MCF 10A (cell line): ENCODE measurements around the gene C9orf72. TPM values are rescaled to one million over a fixed set of nuclear protein-coding genes. Genes with fewer than 3 reads are reported as not detected.

Experiments
- BruUV-seq: library from RNA; stranded (reverse); fragments of 400-500 nt; replicated peaks from 2 replicates; lab custom pipeline; 2021; lab: Mats Ljungman, UMichigan
- CTCF ChIA-PET: fragments of 300-600 bp; sonication (Branson Sonifier 250); formaldehyde crosslinking; extraction: SDS; loops from one replicate; lab custom pipeline; 2021; ENCODE audit warnings: antibody characterized with exemption, inconsistent platforms; lab: Yijun Ruan, JAX
- POLR2A ChIA-PET: fragments of 300-600, 350-650 bp; sonication (Branson Sonifier 250); formaldehyde crosslinking; extraction: SDS; loops from one replicate; lab custom pipeline; 2020; ENCODE audit warnings: antibody characterized with exemption, inconsistent platforms; lab: Yijun Ruan, JAX
- DNase-seq: peaks from one replicate; pipeline ENCODE4 v3.0.0-alpha.2; 2018; ENCODE audit not compliant: unreplicated experiment
- H3K27ac Mint-ChIP-seq: one replicate; pipeline ENCODE4 v1.8.0; 2022; ENCODE audit warnings: mild to moderate bottlenecking, low read depth, mixed read lengths; ENCODE audit not compliant: unreplicated experiment
- H3K27me3 Mint-ChIP-seq: one replicate; pipeline ENCODE4 v1.8.0; 2022; ENCODE audit warnings: mixed read lengths; ENCODE audit not compliant: insufficient read depth, unreplicated experiment
- H3K36me3 Mint-ChIP-seq: one replicate; pipeline ENCODE4 v1.8.0; 2022; ENCODE audit warnings: mild to moderate bottlenecking, moderate library complexity, mixed read lengths; ENCODE audit not compliant: insufficient read depth, unreplicated experiment
- H3K4me1 Mint-ChIP-seq: one replicate; pipeline ENCODE4 v1.8.0; 2022; ENCODE audit warnings: mixed read lengths; ENCODE audit not compliant: insufficient read depth, unreplicated experiment
- H3K4me3 Mint-ChIP-seq: one replicate; pipeline ENCODE4 v1.8.0; 2022; ENCODE audit warnings: mild to moderate bottlenecking, moderate library complexity, mixed read lengths; ENCODE audit not compliant: unreplicated experiment
- H3K9me3 Mint-ChIP-seq: one replicate; pipeline ENCODE4 v1.8.0; 2022; ENCODE audit warnings: mixed read lengths; ENCODE audit not compliant: unreplicated experiment
- CTCF ChIP-seq: fragments of 200-600 bp; IDR thresholded peaks from one replicate; pipeline ENCODE4 v1.8.0; 2022; ENCODE audit warnings: antibody characterized with exemption, mild to moderate bottlenecking; ENCODE audit not compliant: unreplicated experiment
- intact Hi-C: fragments of 100-400 bp; cut with micrococcal nuclease; formaldehyde crosslinking; loops from 2 replicates; pipeline ENCODE4 v1.14.1; 2022
- total RNA-seq: library from RNA; stranded (reverse); gene quantifications from 2 replicates; pipeline ENCODE4 v1.2.3, GENCODE V29; 2022

The C9orf72 gene
- total RNA-seq, 1 experiment from 2014 or later = 10.0 TPM

GRCh38 chr9:27524236-27524635, 49.0 kb downstream of the C9orf72 start, which contains the start of gene IFNK:
Gene IFNK (plus strand): TSS chr9:27524290. CDS start chr9:27524337, 47 bp downstream.
- no TSS peak for BruUV-seq
- Mint-ChIP-seq H3K36me3 (peaks cover 5% of the 10 kb centered on the region), H3K27ac (no peak within 1 kb of the TSS), H3K4me1 (peaks cover 35% of the 10 kb centered on the region), H3K9me3 (no peaks in the 10 kb centered on the region), H3K27me3 (no peaks in the 10 kb centered on the region), H3K4me3 (no peak within 1 kb of the TSS)
- DNase-seq = no peak
- POLR2A ChIA-PET = interaction anchor here (1.3 to 4.2 kb wide), 3 partner anchors 8 to 163 kb away, joined by 3 to 16 read pairs (median 5); no protein-coding TSS in a partner anchor
- CTCF ChIA-PET = interaction anchor here (0.6 to 1.3 kb wide), 6 partner anchors 14 to 192 kb away, joined by 3 to 5 read pairs (median 3); no protein-coding TSS in a partner anchor
- intact Hi-C loops = loop anchor here (10.0 kb wide), 1 partner anchor 489 kb away; no protein-coding TSS in a partner anchor
- no peak for TF ChIP-seq CTCF

- intact Hi-C loops = loop anchor here (10.0 kb wide), 1 partner anchor 488 kb away; no protein-coding TSS in a partner anchor
- POLR2A ChIA-PET = interaction anchor here (0.7 kb wide), 1 partner anchor 118 kb away, joined by 3 read pairs; no protein-coding TSS in a partner anchor
- H3K27me3 Mint-ChIP-seq = no peaks in the 10 kb centered on the region
- CTCF ChIA-PET = interaction anchor here (0.7 kb wide), 1 partner anchor 15 kb away, joined by 4 read pairs; no protein-coding TSS in a partner anchor
- no peaks in the 10 kb centered on the region for H3K9me3 Mint-ChIP-seq
- no peak for TF ChIP-seq CTCF
- DNase-seq = no peak
- H3K4me1 Mint-ChIP-seq = peaks cover 45% of the 10 kb centered on the region
- H3K4me3 Mint-ChIP-seq = no peak overlapping the region
- BruUV-seq = no TSS peak
- no peak overlapping the region for H3K27ac Mint-ChIP-seq
- H3K36me3 Mint-ChIP-seq = peaks cover 3% of the 10 kb centered on the region
Observed at GRCh38 chr9:27523141-27523540, 50.1 kb downstream of the C9orf72 start.

DNA sequence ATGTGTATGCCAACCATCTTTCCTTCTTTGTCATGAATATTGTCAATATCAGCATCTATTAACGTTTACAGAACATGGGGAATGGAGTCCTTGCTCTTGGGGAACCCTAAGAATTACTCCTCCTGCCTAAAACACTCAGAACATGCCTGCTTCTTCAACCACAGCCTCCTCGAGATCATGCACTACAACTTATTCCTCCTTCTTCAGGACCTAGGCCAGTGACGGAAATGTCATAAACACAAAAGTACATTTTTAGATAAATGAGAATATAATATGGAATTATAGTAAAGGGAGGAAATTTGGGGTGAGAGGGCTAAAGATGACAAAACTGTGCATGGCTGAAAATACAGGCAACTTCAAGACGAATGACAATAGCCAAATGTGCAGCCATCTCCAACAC, 52.3 kb downstream of the C9orf72 start:
- intact Hi-C loops = loop anchor here (10.0 kb wide), 1 partner anchor 486 kb away; no protein-coding TSS in a partner anchor
- Mint-ChIP-seq H3K4me1 (peaks cover 45% of the 10 kb centered on the region), H3K9me3 (no peaks in the 10 kb centered on the region), H3K4me3 (no peak overlapping the region), H3K27ac (no peak overlapping the region), H3K36me3 (peaks cover 6% of the 10 kb centered on the region), H3K27me3 (no peaks in the 10 kb centered on the region)
- ChIA-PET CTCF (no interaction called here), POLR2A (interaction anchor here (1.2 to 2.0 kb wide), 3 partner anchors 10 to 92 kb away, joined by 3 to 10 read pairs (median 3); no protein-coding TSS in a partner anchor)
- TF ChIP-seq CTCF = no peak
- no TSS peak for BruUV-seq
- no peak for DNase-seq
